ENCODE data around the gene ZNF446.
"Not testable (repeated sequence)": the region's sequence is repeated elsewhere in the genome, so short reads cannot be mapped to it uniquely, and the experiment has no call there.

ZNF446 gene

DNA sequence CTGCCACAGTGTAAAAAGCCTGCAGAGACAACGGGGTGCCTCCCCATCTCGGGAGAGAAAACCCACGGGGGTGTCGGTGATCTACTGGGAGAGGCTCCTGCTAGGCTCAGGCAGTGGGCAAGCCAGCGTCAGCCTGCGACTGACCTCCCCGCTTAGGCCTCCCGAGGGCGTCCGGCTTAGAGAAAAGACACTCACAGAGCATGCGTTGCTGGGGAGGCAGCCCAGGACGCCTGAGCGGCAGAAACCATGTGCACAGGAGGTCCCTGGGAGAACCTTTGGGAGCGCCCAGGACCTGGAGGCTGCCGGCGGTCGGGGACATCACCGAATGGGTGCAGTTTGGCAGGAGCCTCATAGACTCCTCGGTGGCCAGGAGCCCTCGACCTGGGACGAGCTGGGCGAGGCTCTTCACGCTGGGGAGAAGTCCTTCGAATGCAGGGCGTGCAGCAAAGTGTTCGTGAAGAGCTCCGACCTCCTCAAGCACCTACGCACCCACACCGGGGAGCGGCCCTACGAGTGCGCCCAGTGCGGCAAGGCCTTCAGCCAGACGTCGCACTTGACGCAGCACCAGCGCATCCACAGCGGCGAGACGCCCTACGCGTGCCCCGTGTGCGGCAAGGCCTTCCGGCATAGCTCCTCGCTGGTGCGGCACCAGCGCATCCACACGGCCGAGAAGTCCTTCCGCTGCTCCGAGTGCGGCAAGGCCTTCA is 5.2 kb upstream of the ZNF446 start:
- not testable (repeated sequence) for DNase-seq

DNA sequence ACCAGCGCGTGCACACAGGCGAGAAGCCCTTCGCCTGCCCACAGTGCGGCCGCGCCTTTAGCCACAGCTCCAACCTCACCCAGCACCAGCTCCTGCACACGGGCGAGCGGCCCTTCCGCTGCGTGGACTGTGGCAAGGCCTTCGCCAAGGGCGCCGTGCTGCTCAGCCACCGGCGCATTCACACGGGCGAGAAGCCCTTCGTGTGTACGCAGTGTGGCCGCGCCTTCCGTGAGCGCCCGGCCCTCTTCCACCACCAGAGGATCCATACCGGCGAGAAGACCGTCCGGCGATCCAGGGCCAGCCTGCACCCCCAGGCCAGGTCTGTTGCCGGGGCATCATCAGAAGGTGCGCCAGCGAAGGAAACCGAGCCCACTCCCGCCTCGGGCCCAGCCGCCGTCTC is 4.4 kb upstream of the ZNF446 start:
- no peak for DNase-seq

DNA sequence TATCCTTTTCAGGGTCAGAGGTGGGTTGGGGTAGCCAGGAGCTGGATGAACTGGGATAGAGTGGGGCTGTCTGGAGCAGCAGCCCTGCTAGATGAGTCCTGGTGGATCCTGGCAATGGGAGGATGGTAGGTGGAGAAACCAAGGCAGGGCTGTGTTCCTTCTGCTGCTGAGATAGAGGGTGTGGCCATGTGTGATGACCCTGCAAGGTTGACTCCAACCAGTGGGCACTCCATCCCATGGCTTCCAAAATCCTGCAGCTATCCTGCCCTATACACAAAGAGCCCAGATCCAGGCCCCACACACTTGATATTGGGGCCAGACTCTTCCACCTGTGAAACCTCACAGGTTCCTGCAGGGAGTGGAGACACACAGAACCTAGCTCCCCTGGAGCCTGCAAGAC is 2.4 kb upstream of the ZNF446 start:
- no peak for DNase-seq

DNA sequence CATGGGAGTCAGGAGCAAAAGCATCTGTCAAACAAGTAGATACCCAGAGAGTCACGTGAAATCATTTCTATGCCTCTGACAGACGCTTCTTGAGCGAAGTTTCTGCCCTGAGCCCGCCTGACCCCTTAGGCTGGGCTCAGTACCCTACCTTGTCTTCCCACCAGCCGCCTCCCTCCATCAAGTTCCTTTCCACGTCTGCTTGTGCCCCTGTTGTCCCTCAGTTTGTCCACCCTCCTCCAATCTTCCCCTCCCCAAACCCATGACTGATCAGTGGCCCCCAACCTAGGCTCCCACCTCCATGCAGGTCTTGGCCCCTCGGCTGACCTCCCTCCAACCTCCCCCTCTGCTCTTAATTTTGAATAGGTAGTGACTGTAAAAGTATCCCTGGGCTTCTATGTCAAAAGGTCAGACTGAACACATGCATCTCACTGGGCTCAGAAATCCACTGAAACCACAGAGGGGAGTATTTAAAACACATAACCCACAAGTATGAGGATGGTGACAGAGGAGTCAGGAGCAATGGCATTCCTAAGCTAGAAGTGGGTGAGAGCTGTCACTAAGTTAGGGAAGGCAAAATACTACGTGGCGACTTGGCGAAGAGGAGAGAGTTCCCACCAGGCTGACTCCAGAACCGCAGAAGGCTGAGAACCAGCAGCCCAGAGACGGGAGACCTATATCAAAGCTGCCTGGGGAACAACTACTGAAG is 1.7 kb upstream of the ZNF446 start:
- DNase-seq, result no peak

DNA sequence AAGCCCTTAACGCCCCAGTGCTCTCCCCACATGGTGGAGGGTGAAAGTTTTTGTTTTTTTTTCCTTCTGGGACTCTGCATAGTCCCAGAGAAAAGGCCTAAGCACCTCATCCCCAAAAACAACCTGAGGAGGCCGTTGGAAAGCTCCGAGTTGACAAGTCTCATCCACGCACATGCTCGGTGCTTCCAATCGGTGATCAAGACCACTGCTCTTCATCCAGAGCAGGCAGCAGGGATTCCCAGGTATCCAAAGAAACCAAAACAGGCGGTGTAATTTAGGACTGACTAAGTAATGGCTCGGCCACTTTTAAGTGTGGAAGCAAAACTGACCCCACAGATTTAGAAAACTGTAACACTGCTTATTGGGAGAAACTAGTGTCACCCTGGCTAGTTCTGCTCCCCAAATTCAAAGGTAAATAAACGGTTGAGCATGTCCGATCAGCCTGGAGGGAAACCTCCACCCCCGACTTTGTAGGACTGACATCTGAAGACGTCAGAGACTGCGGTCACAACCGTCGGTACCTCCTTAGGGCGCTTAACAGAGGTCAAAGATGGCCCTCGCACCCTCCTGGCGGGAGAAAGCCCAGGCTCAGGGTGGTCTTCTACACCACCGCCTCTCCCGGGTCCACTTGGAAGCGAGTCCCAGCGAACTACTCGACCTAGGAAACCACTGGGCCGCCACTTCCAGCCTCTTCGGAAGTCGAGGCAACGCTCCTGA is 997 bp upstream of the ZNF446 start:
- DNase-seq, result no peak

DNA sequence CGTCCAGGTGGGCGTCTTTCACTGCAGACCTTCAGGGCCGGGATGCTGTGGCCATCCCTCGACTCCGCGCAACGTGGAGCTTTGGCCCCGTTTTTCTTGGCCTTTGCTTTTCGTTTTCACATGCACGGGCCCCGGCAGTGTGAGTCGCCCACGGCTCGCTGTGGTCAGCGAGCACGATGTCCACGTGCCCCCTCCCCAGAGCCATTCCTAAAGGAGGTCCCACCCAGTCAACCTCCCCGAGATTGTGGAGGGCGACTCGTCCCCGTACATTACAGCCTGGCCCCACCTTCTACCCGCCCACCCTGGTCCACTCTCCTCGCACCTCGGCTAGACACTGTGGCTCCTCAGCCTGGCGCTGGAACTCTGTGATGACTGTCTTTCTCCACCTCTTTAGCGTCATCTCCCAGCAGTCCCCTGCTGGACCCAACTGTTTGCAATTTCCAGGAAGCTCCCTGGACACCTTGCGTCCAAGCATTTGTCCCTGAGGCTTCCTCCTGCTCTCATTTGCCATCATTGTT is 405 bp downstream of the ZNF446 start:
- DNase-seq, result peak; percentile 12

DNA sequence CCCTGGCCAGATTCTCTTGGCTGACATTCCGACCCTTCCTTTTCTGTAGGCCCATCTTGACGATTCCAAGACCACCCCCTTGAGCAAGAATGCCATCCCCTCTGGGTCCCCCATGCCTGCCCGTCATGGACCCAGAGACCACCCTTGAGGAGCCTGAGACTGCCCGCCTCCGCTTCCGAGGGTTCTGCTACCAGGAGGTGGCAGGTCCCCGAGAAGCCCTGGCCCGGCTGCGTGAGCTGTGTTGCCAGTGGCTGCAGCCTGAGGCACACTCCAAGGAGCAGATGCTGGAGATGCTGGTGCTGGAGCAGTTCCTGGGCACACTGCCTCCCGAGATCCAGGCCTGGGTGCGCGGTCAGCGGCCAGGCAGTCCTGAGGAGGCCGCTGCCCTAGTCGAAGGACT is 978 bp downstream of the ZNF446 start:
- no peak for DNase-seq

DNA sequence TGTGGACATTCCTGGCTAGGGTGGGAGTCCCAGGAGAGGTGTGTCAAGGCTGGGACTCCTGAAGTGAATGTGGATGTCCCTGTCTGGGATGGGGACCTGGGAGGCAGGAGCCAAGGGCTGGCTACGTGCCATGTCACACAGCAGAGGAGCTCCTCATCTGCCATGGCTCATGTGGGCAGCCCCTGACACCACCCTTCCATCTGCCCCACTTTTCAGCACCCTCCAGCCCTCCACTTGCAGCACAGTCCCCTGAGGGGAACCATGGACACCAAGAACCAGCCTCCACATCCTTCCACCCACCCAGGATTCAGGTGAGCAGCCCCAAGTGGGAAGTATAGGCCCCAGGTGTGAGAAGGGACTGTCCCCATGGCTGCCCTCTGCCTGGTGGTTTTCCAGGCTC is 1.7 kb downstream of the ZNF446 start:
- no peak for DNase-seq

DNA sequence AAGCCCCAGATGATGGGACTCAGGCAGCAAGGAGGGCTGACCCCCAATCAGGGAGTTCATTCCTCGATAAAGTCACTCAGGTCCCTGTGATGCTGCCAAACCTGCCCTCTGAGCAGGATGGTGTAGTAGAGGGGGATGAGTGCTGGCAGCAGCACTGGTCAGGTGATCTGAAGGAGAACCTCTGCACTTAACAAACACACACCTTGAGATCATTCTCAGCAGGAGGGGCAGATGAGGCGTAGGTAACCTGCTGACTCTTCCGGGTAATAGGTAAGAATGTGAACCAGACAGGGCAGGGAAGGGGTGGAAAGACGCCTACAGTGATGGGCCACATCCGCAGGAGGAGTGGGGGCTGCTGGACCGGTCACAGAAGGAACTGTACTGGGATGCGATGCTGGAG is 3.2 kb downstream of the ZNF446 start:
- DNase-seq, result no peak

DNA sequence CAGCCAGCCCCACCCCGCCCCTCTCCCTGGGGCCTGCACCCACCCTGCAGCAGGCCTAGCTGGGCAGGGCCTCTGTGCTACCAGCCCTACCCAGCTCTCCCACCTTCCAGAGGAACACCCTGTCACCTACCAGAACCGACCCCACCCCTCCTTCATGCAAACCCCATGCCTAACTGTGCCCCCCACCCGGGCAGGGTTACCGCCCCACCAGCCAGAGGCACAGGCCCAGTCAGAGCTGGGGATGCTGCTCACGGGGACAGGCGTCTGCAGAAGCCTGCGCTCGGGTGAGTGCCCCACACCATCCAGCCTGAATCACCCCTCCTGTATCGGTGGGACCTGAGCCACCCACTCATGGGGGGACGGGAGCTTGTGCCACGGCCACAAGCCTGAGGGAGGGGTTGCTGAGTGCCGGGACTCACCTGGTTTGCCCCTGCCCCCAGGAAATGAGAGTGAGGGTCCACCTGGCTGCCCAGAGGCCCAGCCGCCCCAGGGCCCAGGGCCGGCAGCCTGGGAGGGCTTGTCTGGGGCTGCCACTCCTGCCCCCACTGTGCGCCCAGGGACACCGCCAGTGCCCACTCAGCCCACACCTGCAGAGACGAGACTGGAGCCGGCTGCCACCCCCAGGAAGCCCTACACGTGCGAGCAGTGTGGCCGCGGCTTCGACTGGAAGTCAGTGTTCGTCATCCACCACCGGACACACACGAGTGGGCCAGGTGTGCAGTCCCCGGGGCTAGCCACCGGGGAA is 3.8 kb downstream of the ZNF446 start:
- no peak for DNase-seq

DNA sequence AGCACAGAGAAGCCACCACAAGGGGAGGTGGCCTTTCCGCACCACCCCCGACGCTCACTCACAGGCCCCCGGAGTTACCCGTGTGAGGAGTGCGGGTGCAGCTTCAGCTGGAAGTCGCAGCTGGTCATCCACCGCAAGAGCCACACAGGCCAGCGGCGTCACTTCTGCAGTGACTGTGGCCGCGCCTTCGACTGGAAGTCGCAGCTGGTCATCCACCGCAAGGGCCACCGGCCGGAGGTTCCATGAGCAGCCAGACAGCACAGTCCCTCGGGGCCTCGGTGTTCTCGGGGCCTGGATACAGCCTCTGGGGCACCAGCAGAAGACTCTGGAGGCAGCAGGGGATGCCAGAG is 4.3 kb downstream of the ZNF446 start:
- no peak for DNase-seq

DNA sequence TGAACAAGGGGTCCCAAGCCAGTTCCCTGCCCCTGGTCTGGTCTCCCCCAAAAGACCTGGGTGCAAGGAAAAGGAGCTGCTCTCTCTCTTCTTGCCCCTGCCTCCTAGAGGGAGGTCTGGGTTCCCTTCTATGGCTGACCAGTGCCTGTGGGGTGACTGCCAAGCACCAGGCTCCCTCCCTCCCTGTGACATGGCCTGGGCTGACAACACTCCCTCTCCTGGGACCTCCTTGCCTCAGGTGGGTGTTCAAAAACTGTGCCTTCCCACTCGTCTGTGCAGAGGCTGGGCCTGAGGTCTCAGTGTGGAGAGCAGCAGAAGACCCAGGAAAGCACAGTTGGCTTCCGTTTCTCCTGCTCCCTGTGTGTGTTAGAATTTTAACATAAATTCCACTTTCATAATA is 4.7 kb downstream of the ZNF446 start:
- DNase-seq, result no peak

DNA sequence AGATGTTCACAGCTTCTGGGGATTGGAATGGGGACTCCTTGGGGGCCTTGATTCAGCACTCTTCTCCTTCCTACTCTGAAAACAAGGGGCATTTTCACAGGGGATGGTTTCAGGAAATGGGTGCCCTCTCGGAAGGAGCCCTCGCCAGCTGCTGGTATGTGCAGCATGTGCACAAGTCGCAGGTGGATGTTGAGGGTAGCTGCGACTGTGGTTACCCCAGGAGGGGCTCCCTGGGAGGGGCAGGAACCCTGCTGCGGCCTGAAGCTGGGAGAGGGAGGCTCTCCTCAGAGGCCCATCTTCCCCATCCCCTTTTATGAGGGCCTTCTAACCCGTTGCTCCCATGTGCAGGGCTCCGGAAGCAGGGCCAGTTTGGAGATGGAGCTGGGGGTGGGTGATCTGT is 6.2 kb downstream of the ZNF446 start:
- no peak for DNase-seq

DNA sequence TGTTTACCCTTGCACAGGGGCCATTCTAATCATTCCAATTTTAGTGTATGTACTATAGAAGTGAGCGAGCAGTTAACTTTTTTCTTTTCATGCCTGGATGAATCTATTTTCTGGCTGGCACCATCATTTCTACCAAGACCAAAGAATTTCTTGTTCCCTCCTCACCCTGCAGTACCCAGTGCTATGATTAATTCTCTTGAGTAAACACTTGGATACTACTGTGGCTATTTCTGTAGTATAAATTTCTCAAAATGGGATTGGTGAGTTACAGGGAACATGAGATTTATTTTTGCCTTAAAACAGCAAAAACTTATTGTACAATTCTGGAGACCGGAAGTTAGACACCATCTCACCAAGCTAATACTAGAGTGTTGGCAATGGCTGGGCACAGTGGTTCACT is 7.6 kb downstream of the ZNF446 start:
- no peak for DNase-seq

DNA sequence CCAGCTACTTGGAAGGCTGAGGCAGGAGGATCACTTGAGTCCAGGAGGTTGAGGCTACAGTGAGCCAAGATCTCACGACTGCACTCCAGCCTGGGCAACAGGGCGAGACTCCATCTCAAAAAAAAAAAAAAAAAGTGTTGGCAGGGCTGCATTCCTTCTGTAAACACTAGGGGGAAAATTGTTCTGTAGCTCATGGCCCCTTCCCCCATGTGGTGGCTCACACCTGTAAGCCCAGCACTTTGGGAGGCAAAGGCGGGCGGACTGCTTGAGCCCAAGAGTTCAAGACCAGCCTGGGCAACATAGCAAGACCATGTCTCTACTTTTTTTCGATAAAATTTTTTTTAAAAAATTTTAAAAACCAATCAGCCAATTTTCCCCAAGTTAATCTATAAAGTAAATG is 8.2 kb downstream of the ZNF446 start:
- DNase-seq, result not testable (repeated sequence)

DNA sequence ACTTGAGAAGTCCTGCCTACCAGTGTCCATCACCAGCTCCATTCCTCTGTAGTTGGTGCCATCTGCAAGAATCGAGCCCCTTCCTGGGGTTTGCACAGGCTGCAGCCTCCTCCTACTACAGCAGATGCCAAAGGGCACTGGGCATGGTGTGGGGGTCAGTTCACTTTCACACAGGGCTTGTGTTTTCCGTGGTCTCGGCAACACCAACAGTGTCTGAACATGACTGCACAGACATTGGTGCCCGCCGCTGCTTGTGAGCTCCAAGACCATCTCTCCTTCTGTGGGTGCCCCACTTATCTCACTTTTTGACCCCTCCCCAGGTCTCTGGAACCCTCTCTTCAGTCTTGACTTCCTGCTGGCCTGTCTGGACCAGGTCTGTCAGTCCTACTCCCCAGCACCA is 15.2 kb downstream of the ZNF446 start:
- DNase-seq, result no peak

DNA sequence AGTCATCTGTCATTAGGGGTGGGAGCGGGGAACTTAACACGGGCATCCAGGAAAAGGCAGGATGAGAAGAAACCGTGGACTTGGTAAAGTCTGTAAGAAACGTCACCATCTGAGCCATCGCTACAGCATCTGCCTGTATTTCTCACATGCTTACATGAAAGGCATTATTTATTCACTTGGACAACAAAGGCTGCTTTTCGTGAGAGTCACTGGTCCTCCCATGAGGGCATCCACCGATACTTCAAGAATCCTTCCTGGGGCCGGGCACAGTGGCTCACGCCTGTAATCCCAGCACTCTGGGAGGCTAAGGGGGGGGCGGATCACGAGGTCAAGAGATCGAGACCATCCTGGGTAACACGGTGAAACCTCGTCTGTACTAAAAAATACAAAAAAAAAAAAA is 16.1 kb downstream of the ZNF446 start:
- DNase-seq, result no peak

DNA sequence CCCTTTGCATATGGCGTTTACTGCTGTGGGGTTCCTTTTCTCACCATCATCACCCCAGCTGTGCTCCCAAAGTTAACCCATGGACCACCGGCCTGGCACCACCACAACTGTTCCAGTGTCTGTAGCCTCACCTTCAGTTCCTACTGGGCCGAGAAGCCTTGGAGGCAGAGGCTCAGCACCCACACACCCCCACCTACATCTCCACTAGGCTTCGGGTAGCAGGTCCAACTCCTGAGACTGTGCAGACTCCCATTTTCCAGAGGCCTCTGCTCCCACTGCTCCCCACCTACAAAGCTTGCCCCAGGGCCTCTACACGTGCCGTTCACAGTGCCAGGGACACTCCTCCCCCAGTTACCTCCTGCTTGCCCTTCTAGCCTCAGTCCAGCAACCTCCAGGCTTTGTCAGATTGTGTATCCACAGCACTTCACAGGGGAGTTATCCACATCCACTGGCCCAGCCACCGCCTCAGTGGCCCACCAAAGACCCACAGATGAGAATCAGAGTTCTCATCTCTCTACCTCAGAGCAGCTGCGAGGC is 21.6 kb downstream of the ZNF446 start:
- no peak for DNase-seq

DNA sequence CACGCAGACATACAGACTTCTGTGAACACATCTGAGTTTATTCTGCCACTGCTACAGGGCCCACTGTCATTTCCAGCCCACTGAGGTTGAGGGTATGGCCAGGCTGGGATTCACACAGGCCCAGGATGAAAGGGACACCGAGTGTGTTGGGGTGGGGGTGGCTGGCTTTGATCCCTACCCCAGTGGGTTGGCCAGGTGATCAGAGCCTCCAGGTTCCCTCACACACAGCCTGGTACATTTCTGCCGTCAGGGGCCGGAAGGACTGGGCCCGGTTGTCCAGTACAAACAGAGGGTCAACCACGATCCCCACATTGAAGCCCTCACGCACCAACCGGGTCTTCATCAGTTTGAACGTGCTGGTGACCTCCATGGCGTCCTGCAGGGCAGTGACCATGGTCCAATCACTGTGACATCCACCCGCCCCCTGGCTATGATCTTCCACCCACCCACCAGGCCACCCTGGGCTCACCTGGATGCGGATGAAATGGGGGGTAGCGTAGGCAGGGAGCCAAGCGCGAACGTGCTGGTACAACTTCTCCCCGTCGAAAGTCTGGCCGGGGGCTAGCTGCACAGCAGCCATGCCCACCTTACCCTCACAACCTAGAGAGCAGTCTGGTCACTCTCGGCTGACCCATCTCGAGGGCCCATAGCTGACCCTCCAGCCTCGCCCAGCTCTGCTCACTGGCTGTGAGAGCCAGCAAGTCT is 22.3 kb downstream of the ZNF446 start:
- no peak for DNase-seq

DNA sequence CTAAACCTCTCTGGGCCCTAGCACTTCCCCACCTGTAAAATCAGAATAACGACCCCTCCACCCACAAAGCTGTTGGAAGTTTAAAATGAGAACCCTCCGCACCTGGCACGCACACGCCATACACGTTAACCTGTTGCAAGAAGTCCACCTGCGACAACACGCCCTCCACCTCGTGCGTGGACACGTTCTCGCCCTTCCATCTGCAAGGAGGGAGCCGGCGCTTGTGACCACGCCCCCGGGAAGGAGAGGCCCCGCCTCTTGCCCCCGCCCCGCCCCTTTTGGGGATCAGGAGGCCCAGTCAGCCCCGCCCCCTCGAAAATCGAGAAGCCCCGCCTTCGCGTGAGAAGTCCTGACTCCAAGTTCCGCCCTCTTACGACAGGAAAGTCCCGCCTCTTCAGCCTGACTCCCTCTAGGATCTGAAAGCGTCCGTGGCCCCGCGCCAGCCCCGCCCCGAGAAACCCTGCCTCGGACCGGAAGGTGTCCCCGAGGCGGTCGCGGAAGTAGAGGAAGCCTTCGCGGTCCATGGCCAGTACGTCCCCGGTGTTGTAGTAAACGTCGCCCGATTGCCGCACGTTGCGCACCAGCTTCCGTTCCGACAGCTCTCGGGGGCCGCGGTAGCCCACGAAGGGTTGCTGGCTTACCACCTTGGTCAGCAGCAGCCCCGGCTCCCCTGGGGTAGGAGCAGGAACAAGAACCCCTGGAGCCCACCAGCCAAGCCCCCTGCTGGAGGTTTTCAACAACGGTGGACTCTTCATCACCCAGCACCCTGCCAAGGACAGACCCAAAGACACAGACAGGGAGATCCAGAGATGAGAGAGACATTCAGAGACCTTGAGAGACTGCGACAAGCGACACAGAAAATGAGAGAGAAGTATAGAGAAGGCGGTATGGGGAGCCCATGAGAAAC is 23.1 kb downstream of the ZNF446 start:
- peak; percentile 100 for DNase-seq

DNA sequence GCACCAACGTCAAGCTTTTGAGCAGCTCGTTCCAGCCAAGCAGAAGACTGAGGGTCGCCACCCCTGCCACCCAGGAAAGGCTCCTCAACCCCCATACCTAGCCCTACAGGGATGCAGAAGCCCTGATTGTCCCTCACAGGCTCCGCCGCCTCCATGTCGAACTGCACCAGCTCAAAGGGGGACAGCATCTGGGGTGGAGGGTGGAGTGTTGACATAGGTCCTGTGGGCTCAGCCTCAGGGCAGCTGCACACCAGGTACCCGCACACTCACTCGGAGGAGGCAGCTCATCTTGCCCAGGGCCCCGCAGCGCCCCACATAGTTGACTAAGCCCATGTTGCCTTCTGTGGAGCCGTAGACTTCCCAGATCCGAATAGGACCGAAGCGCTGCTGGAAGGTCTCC is 24.1 kb downstream of the ZNF446 start:
- DNase-seq, result no peak
